HL-60/S4 treated with retinoic acid at 250 ng/mL for 4 days and 3 days (cell line): ENCODE results near the gene CYTIP.

ENCODE experiments used
- in situ Hi-C: fragments of 300-500 bp; cut with MboI; formaldehyde crosslinking; loops from 2 replicates; pipeline ENCODE4 v1.7.0; 2022; ENCODE audit warnings: low sequenced_read_pairs

CYTIP gene

DNA sequence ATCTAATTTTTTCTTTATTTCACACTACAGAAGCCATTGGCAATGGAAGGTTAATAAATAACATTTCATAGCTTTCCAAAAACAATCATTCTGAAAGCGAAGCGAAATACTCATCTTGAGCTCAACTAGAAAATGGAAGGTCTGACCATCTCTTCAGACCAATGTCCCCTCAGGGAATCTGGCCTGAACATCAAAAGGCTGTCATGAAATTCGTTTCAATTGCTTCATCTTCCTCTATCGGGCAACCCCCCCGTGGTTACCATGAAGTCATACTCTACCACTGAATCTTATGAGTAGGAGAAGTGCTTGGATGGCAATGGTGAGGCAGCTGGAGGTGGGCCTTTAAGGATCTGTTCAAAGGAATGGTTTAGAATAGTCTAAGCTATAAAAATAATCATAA is 22.9 kb upstream of the CYTIP start:
- in situ Hi-C loops = no loop called here

- in situ Hi-C loops = no loop called here
Observed at GRCh38 chr2:157465554-157465953, 21.7 kb upstream of the CYTIP start.

DNA sequence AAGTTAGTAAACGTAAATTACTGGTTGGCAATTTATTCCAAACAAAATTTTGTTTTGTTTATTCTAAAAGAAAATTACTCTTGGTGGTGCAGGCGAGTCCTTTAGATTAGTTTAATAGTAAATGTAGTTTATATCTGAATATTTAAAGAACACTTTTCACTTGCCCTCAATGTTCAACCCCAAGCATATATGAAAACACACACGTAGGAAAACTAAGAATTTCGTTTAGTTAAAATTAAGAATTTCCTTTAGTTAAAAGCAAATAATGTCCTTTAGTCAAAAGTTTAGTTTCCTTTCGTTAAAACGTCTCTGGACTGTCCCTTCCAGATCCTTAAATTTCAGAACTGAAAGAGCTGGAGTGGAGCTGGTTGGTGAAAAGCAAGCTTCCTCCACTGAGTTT is 19.1 kb upstream of the CYTIP start:
- in situ Hi-C loops = no loop called here

- in situ Hi-C loops = no loop called here
Observed at GRCh38 chr2:157460897-157461296, 17.0 kb upstream of the CYTIP start.

DNA sequence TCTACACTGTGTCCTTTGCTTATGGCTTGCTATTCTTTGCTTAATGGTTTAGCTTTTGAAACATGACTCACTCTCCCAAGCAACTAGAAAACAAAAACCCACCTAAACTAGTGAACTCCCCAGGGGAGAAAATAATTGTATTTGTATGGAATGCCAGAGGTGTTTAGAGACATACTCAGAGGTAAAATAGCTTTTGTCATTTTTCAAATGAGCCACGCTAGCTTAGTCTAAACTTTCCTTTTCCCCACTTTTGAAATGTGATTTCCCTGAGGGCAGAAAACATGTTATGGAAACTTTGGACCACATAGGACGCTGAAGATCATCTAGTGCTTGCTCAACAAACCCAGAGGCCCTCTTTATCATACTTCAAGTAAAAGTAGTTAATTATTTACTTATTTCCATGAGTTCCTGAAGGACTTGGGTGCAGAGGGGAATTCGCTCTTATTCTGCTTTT is 16.5 kb upstream of the CYTIP start:
- in situ Hi-C loops = no loop called here

GRCh38 chr2:157459486-157459885 is 15.6 kb upstream of the CYTIP start:
- in situ Hi-C loops = no loop called here

DNA sequence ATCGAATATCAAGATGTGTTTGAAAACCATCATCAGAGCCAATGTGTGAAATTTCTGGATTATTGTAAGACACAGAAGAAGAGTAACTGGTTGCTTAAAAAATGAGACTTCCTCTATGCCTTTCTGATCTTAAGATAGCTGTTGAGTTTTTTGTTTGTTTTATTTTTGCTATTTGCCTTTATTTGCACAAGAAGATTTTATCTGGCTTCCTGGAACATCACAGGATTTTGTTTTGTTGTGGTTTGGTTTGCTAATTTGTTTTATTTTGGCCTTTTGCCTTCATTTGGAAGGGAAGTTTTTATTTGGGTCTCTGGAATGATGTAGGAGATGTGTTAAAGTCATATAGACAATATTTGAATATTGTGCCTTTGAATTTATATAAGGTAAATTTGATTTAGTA is 3.9 kb upstream of the CYTIP start:
- in situ Hi-C loops = no loop called here

GRCh38 chr2:157447031-157447430 is 3.1 kb upstream of the CYTIP start:
- in situ Hi-C loops = no loop called here

DNA sequence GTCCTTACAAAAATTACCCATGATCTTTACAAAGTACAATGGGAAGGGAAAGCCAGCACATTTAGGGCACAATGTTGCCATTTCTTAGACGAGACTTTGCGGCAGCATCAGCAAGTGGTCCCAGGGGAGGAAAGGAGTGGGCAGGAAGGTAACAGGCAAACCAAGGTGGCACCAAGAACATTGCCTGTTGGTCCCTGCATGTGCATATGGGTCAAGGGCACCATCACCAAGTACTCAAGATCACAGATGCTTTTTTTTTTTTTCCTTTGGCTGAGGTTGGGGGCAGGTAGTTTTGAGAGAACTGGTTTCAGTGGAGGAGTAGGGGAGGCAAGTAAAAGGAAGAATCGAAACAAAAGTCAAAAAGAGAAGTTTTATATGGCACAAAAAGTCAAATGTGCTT is 752 bp upstream of the CYTIP start:
- in situ Hi-C loops = no loop called here

- in situ Hi-C loops = no loop called here
Observed at GRCh38 chr2:157443090-157443489, 799 bp downstream of the CYTIP start.

GRCh38 chr2:157442636-157443035 is 1.3 kb downstream of the CYTIP start:
- in situ Hi-C loops = no loop called here

DNA sequence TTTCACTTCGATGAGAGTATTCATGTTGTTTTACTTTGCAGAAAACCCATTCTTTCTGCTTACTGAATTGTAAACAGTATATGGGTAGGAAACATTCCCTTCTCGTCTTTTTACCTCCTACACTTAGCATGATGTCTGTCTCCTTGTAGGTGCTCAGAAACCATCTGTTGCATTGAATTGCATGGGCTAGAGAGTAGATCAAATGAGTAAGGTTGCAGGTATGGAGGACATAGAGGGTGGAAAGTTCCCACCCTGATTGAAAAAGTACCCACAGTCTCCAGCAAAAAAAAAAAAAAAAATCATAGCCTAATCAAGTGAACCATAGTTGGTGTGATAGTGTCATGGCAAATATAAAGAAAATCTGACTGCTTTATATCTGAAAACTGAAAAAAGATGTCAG is 1.7 kb downstream of the CYTIP start:
- in situ Hi-C loops = no loop called here

DNA sequence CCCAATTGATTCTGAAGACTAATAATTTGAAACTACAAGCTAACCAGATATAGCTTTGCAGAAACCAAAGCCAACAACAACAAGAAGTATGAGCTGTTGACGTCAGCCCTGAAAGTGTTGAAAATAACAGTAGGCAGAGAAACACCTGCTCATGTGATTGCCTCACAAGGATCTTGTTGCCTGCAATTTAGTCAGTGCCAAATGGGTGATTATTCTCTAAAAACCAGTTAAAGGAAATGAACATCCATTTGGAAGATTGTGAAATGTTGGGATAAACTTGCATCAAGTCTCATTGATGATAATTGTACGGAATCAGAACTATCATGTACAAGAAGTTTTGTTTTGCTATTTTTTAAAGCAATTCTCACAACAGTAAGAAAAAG is 2.8 kb downstream of the CYTIP start:
- in situ Hi-C loops = no loop called here

GRCh38 chr2:157440404-157441071 is 3.4 kb downstream of the CYTIP start:
- in situ Hi-C loops = no loop called here

DNA sequence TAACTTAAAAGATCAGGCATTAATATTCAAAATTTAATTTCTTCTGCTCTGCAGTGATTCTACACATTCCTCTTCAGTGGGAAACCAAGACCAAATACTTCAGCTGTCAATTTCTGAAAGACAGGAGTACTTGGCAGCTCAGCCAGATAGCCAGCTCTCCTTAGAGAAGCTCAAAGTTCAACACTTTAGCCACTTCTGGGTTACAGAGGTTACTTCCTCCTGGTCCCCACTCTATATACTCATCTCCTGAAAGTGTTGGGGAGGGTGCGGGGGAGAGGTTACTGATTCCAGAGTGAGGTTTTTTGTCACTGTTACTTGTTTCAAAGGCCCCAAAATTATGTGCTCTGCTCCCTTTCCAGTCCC is 4.1 kb downstream of the CYTIP start:
- in situ Hi-C loops = no loop called here

DNA sequence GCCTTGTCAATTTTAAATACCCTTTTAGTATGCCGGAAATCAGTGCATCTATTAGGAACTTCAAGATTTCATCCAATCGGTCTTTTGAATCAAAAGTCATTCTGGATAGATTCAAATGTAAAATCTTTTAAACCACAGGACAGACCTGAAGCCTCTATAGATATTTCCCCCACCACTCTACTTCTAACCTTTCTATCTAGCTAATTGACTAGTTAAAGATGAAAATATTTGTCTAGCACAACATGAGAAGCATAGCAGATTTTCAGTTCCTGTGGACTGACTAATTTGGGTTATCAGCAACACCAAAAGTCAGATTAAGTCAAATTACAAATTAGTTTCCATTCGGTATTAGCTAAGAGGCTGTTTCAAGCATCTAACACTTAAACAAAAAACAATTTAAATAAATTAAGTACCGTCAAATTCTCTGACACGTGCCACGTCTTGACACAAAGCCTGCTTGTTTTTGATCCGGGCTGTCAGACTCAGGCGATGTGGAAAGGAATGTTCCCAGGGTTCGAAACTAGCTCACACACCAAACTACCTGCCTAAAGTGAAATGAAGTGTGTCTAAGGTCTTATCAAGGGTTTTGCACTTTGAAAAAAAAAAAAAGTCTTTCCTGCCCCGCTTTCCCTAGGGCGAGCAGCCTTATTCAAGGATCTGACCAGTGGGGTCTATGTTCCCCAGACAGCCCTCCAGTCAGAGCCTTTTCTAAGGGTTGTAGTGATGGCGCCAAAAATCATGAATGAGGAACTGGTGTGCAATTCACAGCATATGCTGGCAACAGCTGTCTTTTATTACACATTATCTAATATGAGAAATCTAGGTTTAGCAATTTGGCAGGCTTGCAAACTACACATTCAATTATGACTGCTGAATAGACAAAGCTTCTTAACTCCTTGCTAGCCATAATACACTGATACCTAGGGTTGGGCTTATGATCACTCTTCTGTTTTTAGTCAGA is 4.7 kb downstream of the CYTIP start:
- in situ Hi-C loops = no loop called here

DNA sequence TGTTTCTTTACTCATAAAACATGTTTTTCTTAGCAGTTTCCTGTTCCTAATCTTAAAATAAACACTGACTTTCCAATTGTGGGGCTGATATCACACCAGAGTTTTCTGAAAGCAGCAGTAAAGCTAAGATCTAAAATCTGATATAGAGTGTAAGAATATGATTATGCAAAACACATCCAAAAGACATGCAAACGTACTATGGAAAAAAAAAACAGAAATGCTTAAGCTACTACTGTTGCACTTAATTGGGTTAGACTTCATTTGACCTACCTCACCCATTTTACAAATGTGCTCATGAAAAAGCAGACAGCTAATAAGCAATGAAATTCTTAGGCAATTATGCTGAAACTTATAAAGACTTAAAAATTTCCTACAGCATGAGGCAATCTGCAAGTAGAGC is 10.5 kb downstream of the CYTIP start:
- in situ Hi-C loops = no loop called here

- in situ Hi-C loops = no loop called here
Observed at GRCh38 chr2:157432475-157433106, 11.3 kb downstream of the CYTIP start.

DNA sequence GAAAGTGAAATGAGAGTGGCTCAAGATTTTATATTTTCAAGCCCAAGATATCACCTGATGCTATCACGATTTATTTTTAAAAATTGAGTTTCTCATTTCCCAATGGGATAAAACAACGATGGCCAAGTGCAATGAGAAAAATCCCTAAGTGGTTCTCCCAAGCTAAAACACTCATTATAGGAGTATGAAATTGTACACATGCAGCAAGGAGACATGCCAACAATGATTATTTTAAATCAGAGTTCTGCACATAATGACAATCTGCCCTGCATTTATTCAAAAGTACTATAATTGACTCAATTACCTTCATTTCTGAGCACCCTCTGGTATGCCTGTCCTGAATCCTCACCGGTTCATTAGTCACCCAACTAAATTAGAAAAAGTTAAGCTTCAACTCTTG is 12.7 kb downstream of the CYTIP start:
- in situ Hi-C loops = no loop called here

DNA sequence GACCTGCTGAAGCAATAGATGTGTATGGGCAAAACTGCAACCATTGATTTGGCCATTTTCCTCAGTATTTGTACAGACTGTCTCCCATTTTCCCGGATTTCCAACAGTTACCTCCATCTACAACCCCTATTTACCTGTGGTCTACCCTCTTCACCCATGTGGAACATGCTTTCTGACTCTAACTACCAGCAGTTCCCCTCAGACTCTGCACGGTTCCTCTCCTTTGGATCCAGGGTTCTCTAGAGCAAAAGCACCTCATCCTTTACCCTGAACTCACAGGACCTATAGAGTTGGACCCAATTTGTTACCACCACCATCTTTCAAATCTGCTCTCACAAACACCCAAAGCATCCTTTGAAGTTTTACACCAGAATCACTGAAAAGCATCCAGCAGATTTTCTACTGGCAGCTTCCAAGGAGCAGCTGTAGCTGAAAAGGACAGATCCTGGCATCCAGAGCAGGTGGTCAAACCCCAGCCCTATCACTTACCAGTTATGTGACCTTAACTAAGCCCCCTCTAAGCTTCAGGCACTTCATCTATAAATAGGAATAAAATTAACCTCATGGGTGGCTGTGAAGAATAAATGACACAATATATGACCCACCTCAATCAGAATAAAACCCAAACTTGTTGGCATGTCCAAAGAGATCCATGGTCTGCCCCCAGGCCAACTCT is 15.3 kb downstream of the CYTIP start:
- in situ Hi-C loops = no loop called here

DNA sequence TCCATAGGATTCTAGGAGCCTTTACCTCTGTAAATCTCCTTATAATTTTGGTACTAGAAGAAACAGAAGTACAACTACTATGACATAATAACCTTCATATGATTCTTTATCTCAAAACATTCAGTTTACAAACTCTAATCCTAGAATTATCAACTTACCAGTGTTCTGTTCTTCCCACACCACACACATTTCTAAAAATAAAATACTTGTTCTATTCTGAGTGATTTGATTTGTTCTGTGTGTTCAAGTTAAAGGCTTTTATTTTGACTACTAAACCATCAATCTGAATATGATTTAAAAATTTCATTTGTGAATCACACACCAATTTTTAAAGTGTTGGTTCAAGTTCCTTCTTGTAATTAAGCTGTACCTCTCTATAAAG is 16.0 kb downstream of the CYTIP start:
- in situ Hi-C loops = no loop called here
